Measurements from ENCODE around the gene BARHL2.

The BARHL2 gene

GRCh38 chr1:90710579-90711536, 6.2 kb downstream of the BARHL2 start:
- peaks cover 2% of the 10 kb centered on the region for H3K4me1 Mint-ChIP-seq (ENCODE audit: low read depth)
- no peak overlapping the region for H3K27ac Mint-ChIP-seq
- H3K27me3 Mint-ChIP-seq (ENCODE audit: low read depth) = peaks cover 95% of the 10 kb centered on the region
- H3K9me3 Mint-ChIP-seq = no peaks in the 10 kb centered on the region
- no peak overlapping the region for H3K4me3 Mint-ChIP-seq
- DNase-seq (ENCODE audit: low spot score) = no peak
- H3K36me3 Mint-ChIP-seq (ENCODE audit: low read depth) = no peaks in the 10 kb centered on the region

DNA sequence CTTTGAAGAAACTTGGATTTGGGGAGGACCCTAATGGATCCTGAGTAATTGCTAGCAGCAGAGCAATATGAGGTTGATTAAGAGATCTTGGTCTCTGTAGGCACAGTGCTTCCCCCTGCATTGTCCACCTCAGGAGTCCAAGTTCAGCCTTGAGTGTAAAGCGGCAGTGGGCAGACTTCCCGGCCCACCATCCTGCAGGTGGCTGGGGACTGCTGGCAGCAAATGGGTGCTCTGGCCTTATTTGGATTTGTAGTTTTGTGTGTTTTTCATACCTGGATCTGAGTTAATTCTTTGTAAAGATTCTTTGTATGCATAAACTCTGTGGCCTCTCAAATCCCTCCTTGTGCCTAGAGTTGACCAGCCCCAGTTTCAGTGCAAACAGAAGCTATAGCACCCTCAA, 7.6 kb downstream of the BARHL2 start:
- Mint-ChIP-seq H3K36me3 (ENCODE audit: low read depth) (no peaks in the 10 kb centered on the region), H3K4me1 (ENCODE audit: low read depth) (peaks cover 2% of the 10 kb centered on the region), H3K27ac (no peak overlapping the region), H3K9me3 (no peaks in the 10 kb centered on the region), H3K27me3 (ENCODE audit: low read depth) (peaks cover 99% of the 10 kb centered on the region), H3K4me3 (no peak overlapping the region)
- DNase-seq (ENCODE audit: low spot score) = no peak

DNA sequence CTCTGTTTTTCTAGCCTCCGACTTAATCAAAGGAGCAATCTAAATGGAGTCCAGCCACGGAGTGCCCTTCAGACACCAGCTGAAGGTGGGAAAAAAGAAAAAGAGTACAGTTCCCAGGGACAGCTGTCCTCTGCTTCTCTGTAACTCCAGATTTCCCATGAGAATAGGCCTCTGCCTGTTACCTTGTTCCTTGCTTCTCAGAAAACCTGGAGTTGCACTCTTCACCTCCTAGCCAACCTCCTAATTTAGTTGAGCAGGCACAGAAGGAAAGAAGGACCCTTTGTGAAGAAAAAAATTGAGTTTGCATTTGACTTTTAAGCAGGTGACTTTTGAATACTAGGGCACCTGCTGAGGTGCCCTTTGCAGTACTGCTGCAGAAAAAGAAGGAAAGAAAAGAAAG, 8.3 kb downstream of the BARHL2 start:
- Mint-ChIP-seq H3K27me3 (ENCODE audit: low read depth) (peaks cover 99% of the 10 kb centered on the region), H3K27ac (no peak overlapping the region), H3K4me1 (ENCODE audit: low read depth) (peaks cover 2% of the 10 kb centered on the region), H3K36me3 (ENCODE audit: low read depth) (no peaks in the 10 kb centered on the region), H3K4me3 (no peak overlapping the region), H3K9me3 (no peaks in the 10 kb centered on the region)
- no peak for DNase-seq (ENCODE audit: low spot score)

- Mint-ChIP-seq H3K9me3 (no peaks in the 10 kb centered on the region), H3K27ac (no peak overlapping the region), H3K4me3 (no peak overlapping the region), H3K27me3 (ENCODE audit: low read depth) (peaks cover 95% of the 10 kb centered on the region), H3K4me1 (ENCODE audit: low read depth) (peaks cover 2% of the 10 kb centered on the region), H3K36me3 (ENCODE audit: low read depth) (no peaks in the 10 kb centered on the region)
- DNase-seq (ENCODE audit: low spot score) = no peak
These were observed 8.8 kb downstream of the BARHL2 start for GRCh38 chr1:90708236-90708786.

- no peaks in the 10 kb centered on the region for H3K9me3 Mint-ChIP-seq
- no peak overlapping the region for H3K27ac Mint-ChIP-seq
- no peak overlapping the region for H3K4me3 Mint-ChIP-seq
- no peak for DNase-seq (ENCODE audit: low spot score)
- H3K4me1 Mint-ChIP-seq (ENCODE audit: low read depth) = peaks cover 2% of the 10 kb centered on the region
- H3K36me3 Mint-ChIP-seq (ENCODE audit: low read depth) = no peaks in the 10 kb centered on the region
- H3K27me3 Mint-ChIP-seq (ENCODE audit: low read depth) = peaks cover 85% of the 10 kb centered on the region
These were observed 9.8 kb downstream of the BARHL2 start for GRCh38 chr1:90707363-90707710.

- Mint-ChIP-seq H3K27ac (no peak overlapping the region), H3K4me1 (ENCODE audit: low read depth) (peaks cover 2% of the 10 kb centered on the region), H3K4me3 (no peak overlapping the region), H3K36me3 (ENCODE audit: low read depth) (no peaks in the 10 kb centered on the region), H3K27me3 (ENCODE audit: low read depth) (peaks cover 78% of the 10 kb centered on the region), H3K9me3 (no peaks in the 10 kb centered on the region)
- DNase-seq (ENCODE audit: low spot score) = no peak
These were observed 10.4 kb downstream of the BARHL2 start for GRCh38 chr1:90706437-90707362.

- H3K9me3 Mint-ChIP-seq = no peaks in the 10 kb centered on the region
- no peak for DNase-seq (ENCODE audit: low spot score)
- peaks cover 2% of the 10 kb centered on the region for H3K4me1 Mint-ChIP-seq (ENCODE audit: low read depth)
- no peak overlapping the region for H3K4me3 Mint-ChIP-seq
- H3K36me3 Mint-ChIP-seq (ENCODE audit: low read depth) = no peaks in the 10 kb centered on the region
- peak overlapping the region; percentile 23 for H3K27ac Mint-ChIP-seq
- peaks cover 76% of the 10 kb centered on the region for H3K27me3 Mint-ChIP-seq (ENCODE audit: low read depth)
These were observed 11.1 kb downstream of the BARHL2 start for GRCh38 chr1:90705956-90706355.

DNA sequence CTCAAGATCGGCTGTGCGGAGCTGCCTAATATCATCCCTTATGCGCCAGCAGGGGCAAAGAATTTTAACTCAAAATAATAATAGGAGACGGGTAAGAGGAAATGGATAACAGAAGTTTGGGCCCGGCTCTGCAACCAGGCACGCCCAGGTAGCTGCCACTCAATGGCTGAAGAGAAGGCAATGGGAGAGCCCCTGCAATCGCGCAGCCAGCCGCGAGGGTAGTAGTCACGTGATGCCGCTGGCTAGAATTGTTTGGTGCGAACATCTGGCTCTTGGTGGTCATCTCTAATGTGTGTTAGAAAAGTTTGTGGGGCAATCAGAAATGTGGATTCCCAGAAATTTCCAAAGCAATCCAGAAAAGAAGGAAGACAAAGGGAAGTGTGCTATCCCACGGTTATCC, 12.3 kb downstream of the BARHL2 start:
- Mint-ChIP-seq H3K4me1 (ENCODE audit: low read depth) (peaks cover 2% of the 10 kb centered on the region), H3K4me3 (no peak overlapping the region), H3K36me3 (ENCODE audit: low read depth) (no peaks in the 10 kb centered on the region), H3K9me3 (no peaks in the 10 kb centered on the region), H3K27me3 (ENCODE audit: low read depth) (peaks cover 65% of the 10 kb centered on the region), H3K27ac (no peak overlapping the region)
- DNase-seq (ENCODE audit: low spot score) = no peak

DNA sequence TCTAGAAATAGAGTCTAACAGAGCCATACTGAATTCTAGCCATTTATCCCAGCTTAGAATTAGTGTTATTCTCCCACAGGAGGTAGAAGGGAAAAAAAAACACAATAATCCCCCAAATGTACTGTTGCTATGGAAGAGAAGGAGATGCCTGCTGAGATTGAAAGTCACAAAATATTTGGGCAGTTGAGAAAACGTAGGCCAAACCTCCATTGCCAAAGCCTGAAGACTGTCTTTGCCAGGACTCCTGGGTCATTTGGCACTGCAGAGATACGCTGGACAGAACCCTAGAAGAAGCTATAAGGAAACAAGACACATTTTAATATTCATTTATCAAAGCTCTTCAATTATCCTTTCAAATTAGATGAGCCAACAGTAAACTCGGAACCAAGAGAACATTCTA, 22.3 kb downstream of the BARHL2 start:
- no peak overlapping the region for H3K27ac Mint-ChIP-seq
- no peaks in the 10 kb centered on the region for H3K36me3 Mint-ChIP-seq (ENCODE audit: low read depth)
- no peaks in the 10 kb centered on the region for H3K4me1 Mint-ChIP-seq (ENCODE audit: low read depth)
- DNase-seq (ENCODE audit: low spot score) = no peak
- peaks cover 18% of the 10 kb centered on the region for H3K27me3 Mint-ChIP-seq (ENCODE audit: low read depth)
- no peak overlapping the region for H3K4me3 Mint-ChIP-seq
- H3K9me3 Mint-ChIP-seq = no peaks in the 10 kb centered on the region

GRCh38 chr1:90687747-90688146, 29.4 kb downstream of the BARHL2 start:
- Mint-ChIP-seq H3K9me3 (no peaks in the 10 kb centered on the region), H3K27ac (no peak overlapping the region), H3K36me3 (ENCODE audit: low read depth) (no peaks in the 10 kb centered on the region), H3K27me3 (ENCODE audit: low read depth) (peaks cover 2% of the 10 kb centered on the region), H3K4me3 (no peak overlapping the region), H3K4me1 (ENCODE audit: low read depth) (no peaks in the 10 kb centered on the region)
- no peak for DNase-seq (ENCODE audit: low spot score)

- Mint-ChIP-seq H3K9me3 (peaks cover 9% of the 10 kb centered on the region), H3K36me3 (ENCODE audit: low read depth) (no peaks in the 10 kb centered on the region), H3K4me3 (no peak overlapping the region), H3K27me3 (ENCODE audit: low read depth) (peaks cover 3% of the 10 kb centered on the region), H3K4me1 (ENCODE audit: low read depth) (no peaks in the 10 kb centered on the region), H3K27ac (no peak overlapping the region)
- no peak for DNase-seq (ENCODE audit: low spot score)
These were observed 41.8 kb downstream of the BARHL2 start for GRCh38 chr1:90675161-90675847.

DNA sequence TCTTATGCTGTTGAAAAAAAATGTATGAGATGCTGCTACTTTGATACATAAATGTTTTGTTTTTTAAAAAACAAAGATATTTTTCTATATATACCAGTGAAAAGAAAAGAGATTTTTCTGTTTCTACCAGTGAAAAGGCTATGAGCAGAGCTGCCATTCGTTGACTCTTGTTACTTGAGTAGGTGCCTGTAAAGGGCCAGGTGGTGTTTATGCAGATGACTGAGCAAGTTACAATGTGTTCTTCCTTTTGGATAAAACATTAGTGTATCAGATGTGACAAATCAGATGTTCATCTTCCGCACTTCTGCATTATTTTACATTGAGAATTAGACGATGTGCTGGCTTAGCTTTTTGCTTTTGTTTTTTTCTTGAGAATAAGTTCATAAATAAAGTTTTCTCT, 45.4 kb downstream of the BARHL2 start:
- no peak for DNase-seq (ENCODE audit: low spot score)
- Mint-ChIP-seq H3K9me3 (peaks cover 9% of the 10 kb centered on the region), H3K36me3 (ENCODE audit: low read depth) (no peaks in the 10 kb centered on the region)

GRCh38 chr1:90671251-90671650, 45.9 kb downstream of the BARHL2 start:
- no peak overlapping the region for H3K27ac Mint-ChIP-seq
- DNase-seq (ENCODE audit: low spot score) = no peak
- no peak overlapping the region for H3K4me3 Mint-ChIP-seq
- H3K9me3 Mint-ChIP-seq = peaks cover 9% of the 10 kb centered on the region
- peaks cover under 1% of the 10 kb centered on the region for H3K27me3 Mint-ChIP-seq (ENCODE audit: low read depth)
- H3K4me1 Mint-ChIP-seq (ENCODE audit: low read depth) = no peaks in the 10 kb centered on the region
- no peaks in the 10 kb centered on the region for H3K36me3 Mint-ChIP-seq (ENCODE audit: low read depth)

More for the DNA sequence above, 45.4 kb downstream of the BARHL2 start:
- Mint-ChIP-seq H3K27ac (no peak overlapping the region), H3K4me3 (no peak overlapping the region), H3K4me1 (ENCODE audit: low read depth) (no peaks in the 10 kb centered on the region), H3K27me3 (ENCODE audit: low read depth) (peaks cover 3% of the 10 kb centered on the region)
